Ishikawa (cell line): Measurements from ENCODE around the gene AZU1.
A peak's percentile ranks its signal among the peaks of the same experiment; 100 is the strongest.

Experiments
- CEBPB ChIP-seq: IDR thresholded peaks from 2 replicates; pipeline ENCODE4 v1.6.1; 2012
- CREB1 ChIP-seq: IDR thresholded peaks from 2 replicates; pipeline ENCODE4 v1.6.1; 2012; ENCODE audit warnings: low read depth
- EGR1 ChIP-seq: IDR thresholded peaks from 2 replicates; pipeline ENCODE4 v1.6.1; 2012
- EP300 ChIP-seq: IDR thresholded peaks from 2 replicates; pipeline ENCODE4 v1.6.1; 2012; ENCODE audit warnings: borderline replicate concordance
- FOXM1 ChIP-seq: IDR thresholded peaks from 2 replicates; pipeline ENCODE4 v1.6.1; 2012; ENCODE audit warnings: low read depth, borderline replicate concordance
- NFIC ChIP-seq: IDR thresholded peaks from 2 replicates; pipeline ENCODE4 v1.6.1; 2012
- RAD21 ChIP-seq: IDR thresholded peaks from 2 replicates; pipeline ENCODE4 v1.6.1; 2012; ENCODE audit warnings: low read depth
- TAF1 ChIP-seq: IDR thresholded peaks from 2 replicates; pipeline ENCODE4 v1.6.1; 2012; ENCODE audit warnings: low read depth, mild to moderate bottlenecking
- TCF12 ChIP-seq: IDR thresholded peaks from 2 replicates; pipeline ENCODE4 v1.6.1; 2012; ENCODE audit warnings: low read depth
- TEAD4 ChIP-seq: IDR thresholded peaks from 2 replicates; pipeline ENCODE4 v1.6.1; 2012
- USF1 ChIP-seq: IDR thresholded peaks from 2 replicates; pipeline ENCODE4 v1.6.1; 2012
- YY1 ChIP-seq: IDR thresholded peaks from 2 replicates; pipeline ENCODE4 v1.6.1; 2012; ENCODE audit warnings: low read depth
- ZBTB7A ChIP-seq: IDR thresholded peaks from 2 replicates; pipeline ENCODE4 v1.6.1; 2012; ENCODE audit warnings: low read depth
- TF ChIP-seq, protein P1 (sequence below): IDR thresholded peaks from 2 replicates; pipeline ENCODE4 v1.6.1; 2012; ENCODE audit warnings: low read depth, mild to moderate bottlenecking
- TF ChIP-seq, protein P2 (sequence below): IDR thresholded peaks from 2 replicates; pipeline ENCODE4 v1.6.1; 2012

Gene AZU1

DNA sequence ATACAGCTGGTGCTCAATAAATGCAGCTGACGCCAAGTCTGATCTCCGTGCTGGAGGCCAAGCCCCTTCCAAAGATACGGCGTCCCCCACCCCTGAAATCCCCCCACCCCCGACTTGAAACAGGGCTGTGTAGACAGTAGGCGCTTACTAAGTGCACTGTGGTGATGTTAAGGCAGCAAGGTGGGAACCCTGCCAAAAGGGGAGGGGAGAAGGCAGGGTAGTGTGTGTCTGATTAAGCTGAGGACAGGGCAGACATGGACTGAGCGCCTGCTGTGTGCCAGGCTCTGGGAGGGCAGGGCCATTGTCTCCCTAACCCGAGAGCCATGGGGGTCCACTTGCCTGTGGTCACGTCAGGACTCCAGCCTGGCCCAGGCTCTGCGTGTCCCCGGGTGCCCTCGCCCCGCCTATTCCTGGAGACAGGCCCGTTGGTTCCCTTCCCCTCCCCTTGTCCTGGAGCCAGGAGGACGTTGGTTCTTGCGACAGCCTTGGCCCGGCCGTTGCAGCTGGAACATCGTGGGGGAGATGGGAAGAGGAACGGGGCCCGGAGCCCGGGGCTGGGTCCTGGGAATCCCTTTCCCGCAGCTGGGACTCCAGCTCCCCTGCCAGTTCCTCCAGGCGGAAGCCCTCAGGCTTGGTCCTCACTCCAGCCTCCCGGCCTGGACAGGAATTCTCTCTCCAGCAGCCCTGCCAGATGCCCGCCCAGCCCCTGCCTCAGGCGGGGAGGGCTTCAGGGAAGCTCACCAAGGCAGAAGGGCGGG, 22.8 kb downstream of the AZU1 start:
- TF ChIP-seq, protein P1, sequence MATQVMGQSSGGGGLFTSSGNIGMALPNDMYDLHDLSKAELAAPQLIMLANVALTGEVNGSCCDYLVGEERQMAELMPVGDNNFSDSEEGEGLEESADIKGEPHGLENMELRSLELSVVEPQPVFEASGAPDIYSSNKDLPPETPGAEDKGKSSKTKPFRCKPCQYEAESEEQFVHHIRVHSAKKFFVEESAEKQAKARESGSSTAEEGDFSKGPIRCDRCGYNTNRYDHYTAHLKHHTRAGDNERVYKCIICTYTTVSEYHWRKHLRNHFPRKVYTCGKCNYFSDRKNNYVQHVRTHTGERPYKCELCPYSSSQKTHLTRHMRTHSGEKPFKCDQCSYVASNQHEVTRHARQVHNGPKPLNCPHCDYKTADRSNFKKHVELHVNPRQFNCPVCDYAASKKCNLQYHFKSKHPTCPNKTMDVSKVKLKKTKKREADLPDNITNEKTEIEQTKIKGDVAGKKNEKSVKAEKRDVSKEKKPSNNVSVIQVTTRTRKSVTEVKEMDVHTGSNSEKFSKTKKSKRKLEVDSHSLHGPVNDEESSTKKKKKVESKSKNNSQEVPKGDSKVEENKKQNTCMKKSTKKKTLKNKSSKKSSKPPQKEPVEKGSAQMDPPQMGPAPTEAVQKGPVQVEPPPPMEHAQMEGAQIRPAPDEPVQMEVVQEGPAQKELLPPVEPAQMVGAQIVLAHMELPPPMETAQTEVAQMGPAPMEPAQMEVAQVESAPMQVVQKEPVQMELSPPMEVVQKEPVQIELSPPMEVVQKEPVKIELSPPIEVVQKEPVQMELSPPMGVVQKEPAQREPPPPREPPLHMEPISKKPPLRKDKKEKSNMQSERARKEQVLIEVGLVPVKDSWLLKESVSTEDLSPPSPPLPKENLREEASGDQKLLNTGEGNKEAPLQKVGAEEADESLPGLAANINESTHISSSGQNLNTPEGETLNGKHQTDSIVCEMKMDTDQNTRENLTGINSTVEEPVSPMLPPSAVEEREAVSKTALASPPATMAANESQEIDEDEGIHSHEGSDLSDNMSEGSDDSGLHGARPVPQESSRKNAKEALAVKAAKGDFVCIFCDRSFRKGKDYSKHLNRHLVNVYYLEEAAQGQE: no peak
- no peak for TF ChIP-seq EGR1
- peak; percentile 98 for TF ChIP-seq TCF12
- TF ChIP-seq FOXM1: peak; percentile 74; the same call in 1 of the 2 replicates
- peak; percentile 98 for TF ChIP-seq NFIC
- no peak for TF ChIP-seq USF1
- peak; percentile 96 for TF ChIP-seq EP300
- TF ChIP-seq RAD21: peak; percentile 5; the same call in 1 of the 2 replicates
- no peak for TF ChIP-seq CREB1
- peak; percentile 55; the same call in 1 of the 2 replicates for TF ChIP-seq ZBTB7A
- TF ChIP-seq, protein P2, sequence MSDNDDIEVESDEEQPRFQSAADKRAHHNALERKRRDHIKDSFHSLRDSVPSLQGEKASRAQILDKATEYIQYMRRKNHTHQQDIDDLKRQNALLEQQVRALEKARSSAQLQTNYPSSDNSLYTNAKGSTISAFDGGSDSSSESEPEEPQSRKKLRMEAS: peak; percentile 54
- TF ChIP-seq TAF1: no peak
- peak; percentile 92 for TF ChIP-seq CEBPB
- TF ChIP-seq TEAD4: peak; percentile 85
- TF ChIP-seq YY1: peak; percentile 68

GRCh38 chr19:850979-851335, 23.3 kb downstream of the AZU1 start:
- TF ChIP-seq FOXM1 (no peak), TEAD4 (no peak), EGR1 (no peak), USF1 (no peak), ZBTB7A (no peak), EP300 (no peak), CEBPB (no peak), NFIC (no peak)

DNA sequence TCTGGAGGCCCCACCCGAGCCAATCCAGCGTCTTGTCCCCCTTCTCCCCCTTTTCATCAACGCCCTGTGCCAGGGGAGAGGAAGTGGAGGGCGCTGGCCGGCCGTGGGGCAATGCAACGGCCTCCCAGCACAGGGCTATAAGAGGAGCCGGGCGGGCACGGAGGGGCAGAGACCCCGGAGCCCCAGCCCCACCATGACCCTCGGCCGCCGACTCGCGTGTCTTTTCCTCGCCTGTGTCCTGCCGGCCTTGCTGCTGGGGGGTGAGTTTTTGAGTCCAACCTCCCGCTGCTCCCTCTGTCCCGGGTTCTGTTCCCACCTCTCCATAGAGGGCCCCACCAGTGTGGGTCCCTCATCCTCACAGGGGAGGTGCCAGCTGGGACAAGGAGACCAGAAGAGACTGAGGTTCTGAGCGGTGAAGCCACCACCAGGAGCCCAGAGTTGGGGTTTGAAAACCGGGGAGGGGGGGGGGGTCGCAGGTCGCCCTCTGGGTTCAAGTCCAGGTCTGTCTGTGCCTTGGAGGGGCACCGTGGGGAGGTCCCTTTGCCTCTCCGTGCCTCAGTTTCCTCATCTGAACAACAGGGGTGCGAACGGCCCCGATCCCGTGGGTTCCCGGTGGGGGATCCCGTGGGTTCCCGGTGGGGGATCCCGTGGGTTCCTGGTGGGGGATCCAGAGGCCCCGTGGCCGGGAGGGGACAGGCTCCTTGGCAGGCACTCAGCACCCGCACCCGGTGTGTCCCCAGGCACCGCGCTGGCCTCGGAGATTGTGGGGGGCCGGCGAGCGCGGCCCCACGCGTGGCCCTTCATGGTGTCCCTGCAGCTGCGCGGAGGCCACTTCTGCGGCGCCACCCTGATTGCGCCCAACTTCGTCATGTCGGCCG, 24.7 kb downstream of the AZU1 start, which contains the start of gene ELANE:
Gene ELANE (plus strand): TSS at position 168 of the 878 bp plus-strand sequence. CDS start 26 bp downstream, at position 194.
- TF ChIP-seq NFIC (no peak), ZBTB7A (peak; percentile 65; the same call in 1 of the 2 replicates), TEAD4 (no peak)

- TF ChIP-seq USF1: no peak
- TF ChIP-seq RAD21: no peak
- TF ChIP-seq CREB1: no peak
- no peak for TF ChIP-seq TEAD4
- TF ChIP-seq ZBTB7A: no peak; the same call in 1 of the 2 replicates
- TF ChIP-seq TAF1: no peak
- TF ChIP-seq CEBPB: no peak
- TF ChIP-seq, protein P1: no peak
- no peak for TF ChIP-seq FOXM1
- TF ChIP-seq EGR1: no peak
- no peak for TF ChIP-seq YY1
- no peak for TF ChIP-seq NFIC
- TF ChIP-seq, protein P2: no peak
These were observed 25.5 kb downstream of the AZU1 start for GRCh38 chr19:853014-853585.

- no peak for TF ChIP-seq NFIC
- TF ChIP-seq TEAD4: no peak
- TF ChIP-seq ZBTB7A: no peak
- no peak for TF ChIP-seq FOXM1
- TF ChIP-seq EGR1: no peak
- TF ChIP-seq YY1: no peak
- TF ChIP-seq CEBPB: no peak
- no peak for TF ChIP-seq TCF12
- no peak for TF ChIP-seq CREB1
- TF ChIP-seq, protein P2: no peak
These were observed 26.9 kb downstream of the AZU1 start for GRCh38 chr19:854549-854948.
